Endothelial cell of umbilical vein (primary cell): ENCODE results near the gene TAAR9. TPM values are rescaled to one million over a fixed set of nuclear protein-coding genes. Genes with fewer than 3 reads are reported as not detected.

Source experiments
- BruUV-seq: library from RNA; stranded (reverse); fragments of 400-500 nt; replicated peaks from 2 replicates; lab custom pipeline; 2021; lab: Mats Ljungman, UMichigan
- CTCF ChIA-PET: fragments of 300-600, 350-600 bp; sonication (Branson Sonifier 250); formaldehyde crosslinking; loops from one replicate; lab custom pipeline; 2021; ENCODE audit warnings: antibody characterized with exemption, inconsistent platforms; lab: Charles Lee
- POLR2A ChIA-PET: fragments of 300-600, 350-600 bp; sonication (Branson Sonifier 250); formaldehyde crosslinking; loops from one replicate; lab custom pipeline; 2021; ENCODE audit warnings: antibody characterized with exemption, inconsistent platforms; lab: Charles Lee
- DNase-seq: peaks from one replicate; pipeline ENCODE4 v3.0.0-alpha.2; 2011; ENCODE audit warnings: low read depth, low spot score
- FAIRE-seq: peaks from 2 replicates; lab custom pipeline; 2011; peaks lifted over from hg19 to GRCh38; lab: Jason Lieb, UNC
- H2AFZ ChIP-seq: 2 replicates; pipeline ENCODE4 v1.6.0; 2012; ENCODE audit warnings: low read depth, low read length, control low read depth, inconsistent platforms
- H3K27ac ChIP-seq: 2 replicates; pipeline ENCODE4 v1.5.1; 2011; ENCODE audit warnings: low read depth, mild to moderate bottlenecking, control low read depth, low read length, moderate library complexity; ENCODE audit not compliant: insufficient read depth
- H3K27me3 ChIP-seq, 2 experiments: 2 replicates each; pipeline versions ENCODE4 v1.6.0 to v1.6.1; 2011; ENCODE audit warnings: low read length in 2 of 2, mixed read lengths in 1 of 2; ENCODE audit not compliant: control insufficient read depth in 2 of 2, insufficient read depth in 2 of 2
- H3K36me3 ChIP-seq, 2 experiments: 2 replicates in 1 of 2; 3 replicates in 1 of 2; pipeline ENCODE4 v1.5.1; 2011; ENCODE audit warnings: low read length in 2 of 2, mild to moderate bottlenecking in 1 of 2, moderate library complexity in 1 of 2; ENCODE audit not compliant: control insufficient read depth in 2 of 2, insufficient read depth in 2 of 2; ENCODE audit errors: extremely low read depth in 1 of 2
- H3K4me1 ChIP-seq: 3 replicates; pipeline ENCODE4 v1.5.1; 2011; ENCODE audit warnings: mild to moderate bottlenecking, low read length; ENCODE audit not compliant: control insufficient read depth, insufficient read depth; ENCODE audit errors: extremely low read depth
- H3K4me2 ChIP-seq: 2 replicates; pipeline ENCODE4 v1.6.1; 2011; ENCODE audit warnings: low read length, control low read depth, mixed read lengths; ENCODE audit not compliant: insufficient read depth
- H3K4me3 ChIP-seq, 3 experiments: fragments of 200-600 bp in 1 of 3; sonication (generic), shearing (Covaris generic) in 1 of 3; replicated peaks in 1 of 3; 2 replicates each; pipeline ENCODE4 v1.5.1; 2011 to 2016; ENCODE audit warnings: control low read depth in 3 of 3, low read length in 3 of 3, mild to moderate bottlenecking in 2 of 3, inconsistent platforms in 1 of 3, low read depth in 1 of 3, moderate library complexity in 1 of 3; ENCODE audit not compliant: insufficient read depth in 1 of 3
- H3K79me2 ChIP-seq: 2 replicates; pipeline ENCODE4 v1.6.0; 2012; ENCODE audit warnings: low read length, inconsistent platforms; ENCODE audit not compliant: control insufficient read depth, insufficient read depth
- H3K9ac ChIP-seq: replicated peaks from 2 replicates; pipeline ENCODE3; 2011; ENCODE audit warnings: low read length, control low read depth; ENCODE audit not compliant: insufficient read depth; ENCODE audit errors: extremely low read depth
- H3K9me1 ChIP-seq: replicated peaks from 3 replicates; pipeline ENCODE4 v1.6.0; 2011; ENCODE audit warnings: mild to moderate bottlenecking, low read length; ENCODE audit not compliant: control insufficient read depth, insufficient read depth; ENCODE audit errors: extremely low read depth
- H3K9me3 ChIP-seq: replicated peaks from 2 replicates; pipeline ENCODE4 v1.5.1; 2012; ENCODE audit warnings: low read length, inconsistent platforms; ENCODE audit not compliant: control insufficient read depth, insufficient read depth
- H4K20me1 ChIP-seq: replicated peaks from 2 replicates; pipeline ENCODE3; 2011; ENCODE audit warnings: mild to moderate bottlenecking, low read length; ENCODE audit not compliant: control insufficient read depth, insufficient read depth; ENCODE audit errors: extremely low read depth
- CTCF ChIP-seq, 2 donors: IDR thresholded peaks; 1 replicate in 1 of 2; 2 replicates in 1 of 2; pipeline ENCODE4 v1.5.1; 2011; ENCODE audit warnings: low read length in 2 of 2, mild to moderate bottlenecking in 2 of 2, moderate library complexity in 2 of 2, control low read depth in 1 of 2, inconsistent platforms in 1 of 2, low read depth in 1 of 2; ENCODE audit not compliant: insufficient read depth in 1 of 2; ENCODE audit errors: extremely low read depth in 1 of 2
- EZH2 ChIP-seq: IDR thresholded peaks from 2 replicates; pipeline ENCODE4 v1.6.1; 2012; ENCODE audit warnings: borderline replicate concordance, low read depth, mild to moderate bottlenecking, moderate library complexity, low read length, inconsistent platforms; ENCODE audit not compliant: severe bottlenecking
- FOS ChIP-seq: IDR thresholded peaks from 2 replicates; pipeline ENCODE4 v1.6.1; 2011; ENCODE audit warnings: mild to moderate bottlenecking, low read length, moderate library complexity, borderline replicate concordance; ENCODE audit not compliant: insufficient read depth
- GATA2 ChIP-seq: IDR thresholded peaks from 2 replicates; pipeline ENCODE4 v1.7.0; 2011; ENCODE audit warnings: low read depth, mild to moderate bottlenecking, moderate library complexity, mixed read lengths, low read length; ENCODE audit not compliant: insufficient read length, insufficient read depth
- JUN ChIP-seq: IDR thresholded peaks from 2 replicates; pipeline ENCODE4 v1.6.1; 2011; ENCODE audit warnings: borderline replicate concordance, low read depth; ENCODE audit not compliant: insufficient read length, insufficient read depth
- MAX ChIP-seq: IDR thresholded peaks from 2 replicates; pipeline ENCODE4 v1.6.1; 2011; ENCODE audit not compliant: insufficient read depth, insufficient read length
- MYC ChIP-seq: IDR thresholded peaks from one replicate; pipeline ENCODE4 v1.6.1; 2011; ENCODE audit warnings: mild to moderate bottlenecking, low read depth, low read length
- POLR2A ChIP-seq: IDR thresholded peaks from 2 replicates; pipeline ENCODE4 v1.6.1; 2012; ENCODE audit warnings: low read depth, mild to moderate bottlenecking, control low read depth, low read length
- POLR2AphosphoS5 ChIP-seq: IDR thresholded peaks from 2 replicates; pipeline ENCODE4 v1.6.1; 2012; ENCODE audit warnings: low read depth, mild to moderate bottlenecking, control low read depth, low read length, moderate library complexity; ENCODE audit not compliant: insufficient read depth
- dilution Hi-C: fragments of 300-500 bp; cut with MboI; formaldehyde crosslinking; loops from one replicate; pipeline ENCODE4 v1.15.0; 2019; ENCODE audit warnings: low sequenced_read_pairs; ENCODE audit not compliant: extremely low pct_ligation_motif_present
- intact Hi-C: fragments of 100-400 bp; cut with micrococcal nuclease; formaldehyde crosslinking; loops from one replicate; pipeline ENCODE4 v1.10.0; 2022
- polyA plus RNA-seq, 4 experiments: library from polyadenylated mRNA; depleted of rRNA in 3 of 4; stranded (reverse) in 3 of 4; unstranded in 1 of 4; fragments of >200 nt; gene quantifications; 2 replicates each; pipeline versions ENCODE4 v1.2.1 to v1.2.3, GENCODE V29; 2011 to 2012; ENCODE audit warnings: missing spikeins in 1 of 4
- total RNA-seq: library from RNA; stranded (reverse); gene quantifications from 2 replicates; pipeline ENCODE4 v1.2.3, GENCODE V29; 2021

The TAAR9 gene
- total and polyA plus RNA-seq, 2 donors (not counting 3 experiments of a cell fraction or from before 2014, with no cell fraction given) = not detected

GRCh38 chr6:132570221-132570777, 32.2 kb downstream of the TAAR9 start, which contains the start of gene TAAR6:
Gene TAAR6 (plus strand): TSS chr6:132570322. CDS start chr6:132570322, 0 bp downstream.
- no peak for DNase-seq
- CTCF ChIA-PET = no interaction called here
- intact Hi-C loops (no loop called here), dilution Hi-C loops (no loop called here)
- Histone ChIP-seq H3K79me2 (no peaks in the 10 kb centered on the region), H3K27me3 (peaks cover 0 to 5% of the 10 kb centered on the region in 2 experiments), H3K4me1 (no peaks in the 10 kb centered on the region), H3K4me2 (no peak within 1 kb of the TSS), H3K27ac (no peak within 1 kb of the TSS), H3K9me1 (no peaks in the 10 kb centered on the region), H4K20me1 (no peaks in the 10 kb centered on the region), H3K36me3 (no peaks in the 10 kb centered on the region), H2AFZ (no peak within 1 kb of the TSS), H3K4me3 (no peak within 1 kb of the TSS), H3K9ac (no peak within 1 kb of the TSS), H3K9me3 (no peaks in the 10 kb centered on the region)
- no TSS peak for BruUV-seq
- no peak for TF ChIP-seq MYC
- no peak for TF ChIP-seq CTCF (IDR thresholded peaks at IDR 0.05; ENCODE audit: extremely low read depth in 1 of 2, insufficient read depth in 1 of 2, low read depth in 1 of 2, low read length in 2 of 2)
- no peak for TF ChIP-seq FOS
- no peak for TF ChIP-seq POLR2A
- no peak for FAIRE-seq
- POLR2A ChIA-PET = no interaction called here

GRCh38 chr6:132571774-132572173, 33.7 kb downstream of the TAAR9 start:
- no peaks in the 10 kb centered on the region for H4K20me1 ChIP-seq
- ChIA-PET CTCF (interaction anchor here (1.4 kb wide), 1 partner anchor 18 kb away, joined by 3 read pairs; no protein-coding TSS in a partner anchor), POLR2A (no interaction called here)
- H3K9me1 ChIP-seq = no peaks in the 10 kb centered on the region
- H2AFZ ChIP-seq = no peak overlapping the region
- no TSS peak for BruUV-seq
- no peak for TF ChIP-seq MYC
- no peak for TF ChIP-seq FOS
- no peak for TF ChIP-seq CTCF (IDR thresholded peaks at IDR 0.05; ENCODE audit: extremely low read depth in 1 of 2, insufficient read depth in 1 of 2, low read depth in 1 of 2, low read length in 2 of 2)
- TF ChIP-seq MAX = no peak
- TF ChIP-seq POLR2AphosphoS5 = no peak
- TF ChIP-seq POLR2A = no peak
- no peak for TF ChIP-seq JUN
- no peak for TF ChIP-seq EZH2
- TF ChIP-seq GATA2 = no peak
- DNase-seq (no peak), FAIRE-seq (no peak)
- no peak overlapping the region for H3K27ac ChIP-seq
- no peak overlapping the region for H3K4me3 ChIP-seq
- no peak overlapping the region for H3K9ac ChIP-seq
- H3K4me2 ChIP-seq = no peak overlapping the region
- intact Hi-C loops (no loop called here), dilution Hi-C loops (no loop called here)
- H3K79me2 ChIP-seq = no peaks in the 10 kb centered on the region
- H3K9me3 ChIP-seq = no peaks in the 10 kb centered on the region
- H3K4me1 ChIP-seq = no peaks in the 10 kb centered on the region
- no peaks in the 10 kb centered on the region for H3K36me3 ChIP-seq
- H3K27me3 ChIP-seq = peaks cover 0 to 5% of the 10 kb centered on the region in 2 experiments
